K562 (cell line): ENCODE results near the gene C19orf67. TPM values are rescaled to one million over a fixed set of nuclear protein-coding genes. Genes with fewer than 3 reads are reported as not detected.

Experiments used
- BMI1 ChIP-seq: fragments of 150-350 bp; IDR thresholded peaks from 2 replicates; pipeline ENCODE4 v1.6.1; 2014; ENCODE audit warnings: low read length
- CREB1 ChIP-seq, 2 experiments: sonication (generic) in 1 of 2; formaldehyde crosslinking in 1 of 2; IDR thresholded peaks; 2 replicates each; pipeline versions ENCODE4 v1.6.1 to v1.8.0; 2012 to 2022; ENCODE audit warnings: inconsistent platforms in 1 of 2, mild to moderate bottlenecking in 1 of 2, missing genetic modification reagents in 1 of 2, moderate library complexity in 1 of 2
- CTBP1 ChIP-seq: fragments of 450-650 bp; IDR thresholded peaks from 2 replicates; pipeline ENCODE4 v1.6.1; 2016; ENCODE audit warnings: borderline replicate concordance
- LEF1 ChIP-seq: fragments of 450-650 bp; IDR thresholded peaks from 2 replicates; pipeline ENCODE4 v1.6.1; 2016; ENCODE audit warnings: mild to moderate bottlenecking
- POLR2AphosphoS5 ChIP-seq: IDR thresholded peaks from 2 replicates; pipeline ENCODE4 v1.6.1; 2011; ENCODE audit warnings: mild to moderate bottlenecking, low read depth, low read length, moderate library complexity; ENCODE audit not compliant: control insufficient read depth, insufficient read depth
- SETDB1 ChIP-seq: IDR thresholded peaks from one replicate; pipeline ENCODE4 v1.6.1; 2012; ENCODE audit warnings: low read length, control low read depth, inconsistent platforms
- ZNF318 ChIP-seq, 2 experiments: fragments of 450-650 bp; IDR thresholded peaks; 2 replicates each; pipeline ENCODE4 v1.6.1; 2016; ENCODE audit warnings: mild to moderate bottlenecking in 2 of 2, borderline replicate concordance in 1 of 2, low read depth in 1 of 2, moderate library complexity in 1 of 2
- ZNF696 ChIP-seq: fragments of 250-450 bp; sonication (Bioruptor Pico); conservative IDR thresholded peaks from 2 replicates; pipeline ENCODE4 v1.4.0; 2020; ENCODE audit warnings: mild to moderate bottlenecking, moderate library complexity
- ZNF699 ChIP-seq: fragments of 250-450 bp; sonication (Bioruptor Pico); IDR thresholded peaks from 2 replicates; pipeline ENCODE4 v1.8.0; 2021; ENCODE audit warnings: mild to moderate bottlenecking, moderate library complexity; ENCODE audit not compliant: insufficient replicate concordance
- ZNF717 ChIP-seq: fragments of 250-450 bp; sonication (Bioruptor Pico); IDR thresholded peaks from 2 replicates; pipeline ENCODE4 v1.5.0; 2021
- polyA plus RNA-seq, 8 experiments: library from polyadenylated mRNA; depleted of rRNA in 4 of 8; stranded (reverse) in 5 of 8; unstranded in 3 of 8; fragments of >200 nt; fragmentation: Nextera tagmentation in 2 of 8; fragmentation: Illumina TruSeq in 1 of 8; extraction: Ambion mirVana in 2 of 8; extraction: Trizol in 1 of 8; gene quantifications; 2 replicates each; pipeline versions ENCODE4 v1.2.1 to v1.2.3, GENCODE V29; 2011 to 2014; ENCODE audit warnings: inconsistent platforms in 1 of 8, missing spikeins in 1 of 8
- total RNA-seq, 7 experiments: library from RNA; depleted of rRNA in 6 of 7; stranded (reverse); fragments of >200 nt in 6 of 7; fragmentation: Illumina TruSeq in 2 of 7; extraction: Trizol in 2 of 7; gene quantifications; 2 replicates each; pipeline versions ENCODE4 v1.2.1 to v1.2.3, GENCODE V29; 2011 to 2021; ENCODE audit warnings: low replicate concordance in 1 of 7
- TF ChIP-seq, protein P1 (sequence below): fragments of 450-650 bp; IDR thresholded peaks from 2 replicates; pipeline ENCODE4 v1.6.1; 2016; ENCODE audit warnings: low read depth, mild to moderate bottlenecking, moderate library complexity

C19orf67 gene
- total and polyA plus RNA-seq, 9 of the 15 experiments (the other 6 are each of a cell fraction or from before 2014, with no cell fraction given) = 0.29 to 1.8 (median 0.51) TPM; not detected in 3

GRCh38 chr19:14091081-14091812, 5.7 kb upstream of the C19orf67 start (continued):
- TF ChIP-seq ZNF318 (IDR thresholded peaks at IDR 0.05; ENCODE audit: borderline replicate concordance in 1 of 2, low read depth in 1 of 2) (no peak), ZNF696 (CRISPR knock-in tag) (no peak), ZNF699 (CRISPR knock-in tag) (no peak), SETDB1 (no peak), CREB1 (IDR thresholded peaks at IDR 0.05) (peak; percentile 27; the same call in 1 of the 2 replicates), CREB1 (CRISPR knock-in tag; IDR thresholded peaks at IDR 0.05) (0 out of 2 replicates have a peak, but pooled peaks have one; percentile 15), CTBP1 (peak; percentile 99), ZNF717 (no peak), POLR2AphosphoS5 (peak; percentile 68; the same call in 1 of the 2 replicates), LEF1 (peak; percentile 57; the same call in 1 of the 2 replicates), BMI1 (no peak)
- TF ChIP-seq, protein P1, sequence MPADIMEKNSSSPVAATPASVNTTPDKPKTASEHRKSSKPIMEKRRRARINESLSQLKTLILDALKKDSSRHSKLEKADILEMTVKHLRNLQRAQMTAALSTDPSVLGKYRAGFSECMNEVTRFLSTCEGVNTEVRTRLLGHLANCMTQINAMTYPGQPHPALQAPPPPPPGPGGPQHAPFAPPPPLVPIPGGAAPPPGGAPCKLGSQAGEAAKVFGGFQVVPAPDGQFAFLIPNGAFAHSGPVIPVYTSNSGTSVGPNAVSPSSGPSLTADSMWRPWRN = no peak
